Uterus (tissue), 4 donors: ENCODE data around the gene BNIP1. TPM values are rescaled to one million over a fixed set of nuclear protein-coding genes. Genes with fewer than 3 reads are reported as not detected.

Source experiments
- DNase-seq, 2 donors: peaks; one replicate each; pipeline ENCODE4 v3.0.0-alpha.2; 2019 to 2020
- H3K27ac ChIP-seq, 2 donors: fragments of 200-600 bp; sonication (generic); 1 replicate in 1 of 2; 2 replicates in 1 of 2; pipeline ENCODE4 v1.5.1; 2016 to 2018
- H3K27me3 ChIP-seq, 2 donors: fragments of 200-600 bp; sonication (generic); one replicate each; pipeline ENCODE4 v1.5.1; 2018 to 2019; ENCODE audit warnings: control low read depth in 1 of 2
- H3K36me3 ChIP-seq, 2 donors: fragments of 200-600 bp; sonication (generic); one replicate each; pipeline ENCODE4 v1.5.1; 2019; ENCODE audit warnings: control low read depth in 1 of 2
- H3K4me1 ChIP-seq, 2 donors: fragments of 200-600 bp; sonication (generic); one replicate each; pipeline ENCODE4 v1.5.1; 2018 to 2019; ENCODE audit warnings: control low read depth in 1 of 2
- H3K4me3 ChIP-seq, 2 donors: fragments of 200-600 bp; sonication (generic); 1 replicate in 1 of 2; 2 replicates in 1 of 2; pipeline ENCODE4 v1.5.1; 2018 to 2019; ENCODE audit warnings: mild to moderate bottlenecking in 1 of 2
- H3K9me3 ChIP-seq, 2 donors: fragments of 200-600 bp; sonication (generic); one replicate each; pipeline ENCODE4 v1.5.1; 2019; ENCODE audit warnings: control low read depth in 1 of 2
- POLR2A ChIP-seq, 2 donors: fragments of 450-650 bp; IDR thresholded peaks; one replicate each; pipeline ENCODE4 v1.6.1; 2016; ENCODE audit warnings: antibody characterized with exemption in 2 of 2, mild to moderate bottlenecking in 1 of 2, moderate library complexity in 1 of 2
- intact Hi-C: fragments of 100-400 bp; cut with DNase I; formaldehyde crosslinking; loops from one replicate; pipeline ENCODE4 v1.15.1; 2023; ENCODE audit warnings: low total_unique reads
- total RNA-seq, 4 donors: library from RNA; depleted of rRNA in 3 of 4; stranded (reverse); fragments of >200 nt in 3 of 4; gene quantifications; one replicate each; pipeline versions ENCODE4 v1.1.0 to v1.2.4, GENCODE V29; 2014 to 2023
- TF ChIP-seq, protein P1 (sequence below), 4 experiments: fragments of 200-600 bp in 2 of 4; fragments of 450-650 bp in 2 of 4; sonication (generic) in 2 of 4; IDR thresholded peaks; one replicate each; pipeline ENCODE4 v1.5.1; 2016 to 2019; ENCODE audit warnings: antibody characterized with exemption in 4 of 4, mild to moderate bottlenecking in 2 of 4, moderate library complexity in 1 of 4
- donor health status: DM: yes; HTN: yes; CAD: no.

BNIP1 gene
- total RNA-seq, 4 donors from 2014 or later: 9.8 to 23.9 (median 12.0) TPM; not detected in 1

DNA sequence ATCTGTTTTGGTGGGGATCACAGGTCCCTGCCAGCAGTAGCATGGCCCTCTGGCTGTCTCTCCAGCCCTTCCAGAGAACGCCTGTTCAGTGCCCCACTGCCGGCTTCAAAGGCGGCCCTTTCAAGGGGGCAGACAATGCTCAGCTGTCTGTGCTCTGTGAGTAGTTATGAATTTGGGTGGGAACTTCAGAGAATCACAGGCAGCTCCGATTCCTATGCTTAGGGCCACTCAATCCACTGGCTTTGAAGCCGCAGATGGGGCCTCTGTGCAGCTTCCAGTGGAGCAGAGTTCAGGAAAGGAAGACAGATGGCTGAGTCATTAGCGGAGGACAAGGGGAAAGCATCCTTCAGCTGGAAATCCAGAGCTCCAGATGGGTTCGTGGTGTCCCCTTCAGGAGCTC, 48.2 kb downstream of the BNIP1 start:
- TF ChIP-seq, protein P1, sequence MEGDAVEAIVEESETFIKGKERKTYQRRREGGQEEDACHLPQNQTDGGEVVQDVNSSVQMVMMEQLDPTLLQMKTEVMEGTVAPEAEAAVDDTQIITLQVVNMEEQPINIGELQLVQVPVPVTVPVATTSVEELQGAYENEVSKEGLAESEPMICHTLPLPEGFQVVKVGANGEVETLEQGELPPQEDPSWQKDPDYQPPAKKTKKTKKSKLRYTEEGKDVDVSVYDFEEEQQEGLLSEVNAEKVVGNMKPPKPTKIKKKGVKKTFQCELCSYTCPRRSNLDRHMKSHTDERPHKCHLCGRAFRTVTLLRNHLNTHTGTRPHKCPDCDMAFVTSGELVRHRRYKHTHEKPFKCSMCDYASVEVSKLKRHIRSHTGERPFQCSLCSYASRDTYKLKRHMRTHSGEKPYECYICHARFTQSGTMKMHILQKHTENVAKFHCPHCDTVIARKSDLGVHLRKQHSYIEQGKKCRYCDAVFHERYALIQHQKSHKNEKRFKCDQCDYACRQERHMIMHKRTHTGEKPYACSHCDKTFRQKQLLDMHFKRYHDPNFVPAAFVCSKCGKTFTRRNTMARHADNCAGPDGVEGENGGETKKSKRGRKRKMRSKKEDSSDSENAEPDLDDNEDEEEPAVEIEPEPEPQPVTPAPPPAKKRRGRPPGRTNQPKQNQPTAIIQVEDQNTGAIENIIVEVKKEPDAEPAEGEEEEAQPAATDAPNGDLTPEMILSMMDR (IDR thresholded peaks at IDR 0.05): no peak
- TF ChIP-seq POLR2A (IDR thresholded peaks at IDR 0.05): no peak
- Histone ChIP-seq H3K36me3 (no peaks in the 10 kb centered on the region), H3K4me1 (no peaks in the 10 kb centered on the region), H3K4me3 (no peak overlapping the region), H3K9me3 (no peaks in the 10 kb centered on the region), H3K27me3 (no peaks in the 10 kb centered on the region), H3K27ac (no peak overlapping the region)
- DNase-seq: no peak
- intact Hi-C loops: no loop called here

GRCh38 chr5:173196133-173196952, 52.0 kb downstream of the BNIP1 start:
- Histone ChIP-seq H3K4me3 (no peak overlapping the region), H3K9me3 (no peaks in the 10 kb centered on the region), H3K36me3 (no peaks in the 10 kb centered on the region), H3K27me3 (no peaks in the 10 kb centered on the region), H3K27ac (no peak overlapping the region), H3K4me1 (no peaks in the 10 kb centered on the region)
- intact Hi-C loops: no loop called here
- no peak for DNase-seq
- TF ChIP-seq, protein P1 (IDR thresholded peaks at IDR 0.05): no peak
- TF ChIP-seq POLR2A (IDR thresholded peaks at IDR 0.05): no peak

DNA sequence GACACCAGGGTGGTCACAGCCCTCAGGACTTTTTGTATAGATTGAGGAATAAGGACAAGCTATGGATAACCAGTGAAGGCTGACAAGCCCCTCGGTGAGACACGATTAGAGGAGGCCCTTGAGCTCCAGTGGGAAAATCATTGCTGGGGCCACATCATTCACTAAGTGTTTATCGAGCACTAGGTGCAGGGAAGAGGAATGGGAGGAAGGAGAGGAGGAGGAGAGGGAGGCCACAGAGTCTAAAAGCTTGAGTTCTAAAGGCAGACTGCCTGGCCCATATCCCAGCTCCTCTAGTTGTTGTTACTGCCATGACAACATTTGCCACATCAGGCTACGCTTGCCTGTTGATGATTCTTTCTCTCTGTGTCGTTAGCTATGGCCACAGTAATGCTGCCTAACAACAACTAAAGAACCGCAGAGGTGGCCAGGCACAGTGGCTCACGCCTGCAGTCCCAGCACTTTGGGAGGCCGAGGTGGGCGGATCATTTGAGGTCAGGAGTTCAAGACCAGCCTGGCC, 53.1 kb downstream of the BNIP1 start:
- DNase-seq: no peak
- intact Hi-C loops: no loop called here
- Histone ChIP-seq H3K4me3 (no peak overlapping the region), H3K27ac (no peak overlapping the region), H3K36me3 (no peaks in the 10 kb centered on the region), H3K4me1 (no peaks in the 10 kb centered on the region), H3K27me3 (no peaks in the 10 kb centered on the region), H3K9me3 (no peaks in the 10 kb centered on the region)
- no peak for TF ChIP-seq POLR2A (IDR thresholded peaks at IDR 0.05)
- TF ChIP-seq, protein P1 (IDR thresholded peaks at IDR 0.05): no peak

GRCh38 chr5:173198049-173198448, 53.7 kb downstream of the BNIP1 start:
- DNase-seq: no peak
- no peak for TF ChIP-seq POLR2A (IDR thresholded peaks at IDR 0.05)
- TF ChIP-seq, protein P1 (IDR thresholded peaks at IDR 0.05): no peak
- H3K27ac ChIP-seq: no peak overlapping the region

GRCh38 chr5:173200356-173200755, 56.0 kb downstream of the BNIP1 start:
- no peaks in the 10 kb centered on the region for H3K4me1 ChIP-seq
- peaks cover 0 to 13% of the 10 kb centered on the region in 2 donors for H3K27me3 ChIP-seq
- no peaks in the 10 kb centered on the region for H3K9me3 ChIP-seq
- H3K4me3 ChIP-seq: no peak overlapping the region
- DNase-seq: no peak
- H3K27ac ChIP-seq: no peak overlapping the region
- intact Hi-C loops: no loop called here
- no peaks in the 10 kb centered on the region for H3K36me3 ChIP-seq
- TF ChIP-seq POLR2A (IDR thresholded peaks at IDR 0.05): no peak
- TF ChIP-seq, protein P1 (IDR thresholded peaks at IDR 0.05): no peak

More at GRCh38 chr5:173198049-173198448, 53.7 kb downstream of the BNIP1 start:
- no peak overlapping the region for H3K4me3 ChIP-seq
- no peaks in the 10 kb centered on the region for H3K36me3 ChIP-seq
- intact Hi-C loops: no loop called here
- no peaks in the 10 kb centered on the region for H3K9me3 ChIP-seq
- H3K27me3 ChIP-seq: peaks cover 0 to 2% of the 10 kb centered on the region in 2 donors
- no peaks in the 10 kb centered on the region for H3K4me1 ChIP-seq
